HG03103 (cell line): ENCODE results near the gene EPM2A.

Source experiments
- ATAC-seq: cut with Tn5 transposase; IDR thresholded peaks from one replicate; pipeline ENCODE4 v1.9.1; 2021; ENCODE audit warnings: low read depth; ENCODE audit not compliant: unreplicated experiment

The EPM2A gene

GRCh38 chr6:145620088-145620487 lies 115.2 kb downstream of the EPM2A start:
- no peak for ATAC-seq

DNA sequence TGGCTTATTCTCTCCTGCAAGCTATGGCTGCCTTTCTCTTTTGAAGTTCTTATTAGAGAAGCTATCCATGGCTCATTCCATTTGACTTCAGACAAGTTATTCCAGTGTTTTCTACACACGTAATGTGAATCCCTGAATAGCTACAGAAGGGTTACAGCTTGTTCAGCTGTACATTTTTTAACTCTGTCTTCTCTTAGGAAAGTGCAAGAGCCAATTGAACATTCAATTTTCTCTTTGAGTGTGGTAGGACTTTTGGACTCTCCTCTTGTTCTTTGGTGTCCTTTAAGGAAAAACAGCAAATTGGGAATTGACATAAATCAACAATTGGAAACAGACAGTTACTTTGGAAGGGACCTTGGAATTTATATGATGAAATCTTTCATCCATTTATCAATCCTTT lies 125.8 kb downstream of the EPM2A start:
- ATAC-seq, result no peak

- ATAC-seq, result no peak
These were observed 126.5 kb downstream of the EPM2A start for GRCh38 chr6:145608850-145609249.

GRCh38 chr6:145603991-145604390 lies 131.3 kb downstream of the EPM2A start:
- ATAC-seq, result no peak

GRCh38 chr6:145603424-145603833 lies 131.9 kb downstream of the EPM2A start:
- no peak for ATAC-seq

- no peak for ATAC-seq
These were observed 132.5 kb downstream of the EPM2A start for GRCh38 chr6:145602726-145603326.

DNA sequence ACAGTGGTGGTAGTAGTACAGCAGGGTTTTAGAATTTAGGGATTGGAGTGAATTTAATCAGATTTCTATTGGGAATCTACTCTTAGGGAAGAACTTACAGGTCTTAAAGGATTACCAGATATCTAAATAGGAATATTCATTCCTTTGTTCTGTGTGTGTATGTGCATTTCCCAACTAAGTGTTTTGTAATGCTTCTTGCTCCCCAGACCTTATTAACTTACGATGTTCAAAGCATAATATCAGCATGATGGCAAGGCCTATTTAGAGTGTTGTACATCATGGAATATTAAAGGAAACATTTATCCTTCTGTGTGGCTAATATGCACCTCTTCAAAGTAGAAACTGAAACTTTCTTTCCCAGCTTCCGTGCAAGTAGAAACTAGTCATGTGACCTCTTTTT lies 133.9 kb downstream of the EPM2A start:
- ATAC-seq, result no peak

- no peak for ATAC-seq
These were observed 135.0 kb downstream of the EPM2A start for GRCh38 chr6:145600299-145600698.

GRCh38 chr6:145588981-145589380 lies 146.3 kb downstream of the EPM2A start:
- no peak for ATAC-seq

DNA sequence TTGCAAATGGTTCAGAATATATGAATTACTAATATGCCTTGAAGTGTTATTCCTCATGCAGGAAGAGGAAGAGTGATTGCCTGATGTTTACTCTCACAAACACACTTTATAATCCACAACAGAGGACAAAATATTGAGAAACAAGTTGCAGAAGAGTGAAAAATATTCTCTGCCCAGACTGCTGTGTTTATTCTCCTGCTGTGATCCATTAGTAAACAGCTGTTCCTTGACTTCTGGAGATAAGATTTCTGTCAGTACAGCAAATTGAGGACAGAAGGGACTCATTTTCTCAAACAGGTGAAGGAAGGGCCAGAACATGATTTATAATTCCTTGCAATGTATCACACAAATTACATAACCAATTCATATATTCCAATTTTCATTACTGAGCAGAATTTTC lies 148.0 kb downstream of the EPM2A start:
- ATAC-seq, result no peak

- no peak for ATAC-seq
These were observed 151.6 kb downstream of the EPM2A start for GRCh38 chr6:145583753-145584152.
